CD4-positive, alpha-beta T cell (primary cell): Measurements from ENCODE around the gene EEF1AKMT3. TPM values are rescaled to one million over a fixed set of nuclear protein-coding genes. Genes with fewer than 3 reads are reported as not detected.

Experiments used
- ATAC-seq: fragments of 200-7000 bp; cut with Tn5 transposase; one replicate; pipeline ENCODE4 v1.10.0; 2022; ENCODE audit warnings: mild to moderate bottlenecking; ENCODE audit not compliant: poor library complexity
- CTCF ChIA-PET: fragments of 350-600 bp; sonication (Branson Sonifier 250); formaldehyde crosslinking; loops from one replicate; lab custom pipeline; 2021; ENCODE audit warnings: antibody characterized with exemption, inconsistent platforms; lab: Charles Lee
- POLR2A ChIA-PET: fragments of 350-600 bp; sonication (Branson Sonifier 250); formaldehyde crosslinking; loops from one replicate; lab custom pipeline; 2021; ENCODE audit warnings: antibody characterized with exemption, inconsistent platforms; lab: Charles Lee
- DNase-seq, 14 experiments: peaks; one replicate each; pipeline ENCODE4 v3.0.0-alpha.2; 2013 to 2020; ENCODE audit warnings: mixed read lengths in 2 of 14
- H3K27ac ChIP-seq, 2 donors: one replicate each; pipeline versions ENCODE4 v1.5.1 to v1.7.0; 2013; ENCODE audit warnings: low read length in 2 of 2, low read depth in 1 of 2, mild to moderate bottlenecking in 1 of 2
- H3K27me3 ChIP-seq, 2 experiments: 1 replicate in 1 of 2; 2 replicates in 1 of 2; pipeline versions ENCODE4 v1.6.1 to v1.7.0; 2013; ENCODE audit warnings: low read length in 2 of 2, control low read depth in 1 of 2, mild to moderate bottlenecking in 1 of 2, moderate library complexity in 1 of 2; ENCODE audit not compliant: insufficient read depth in 2 of 2, control insufficient read depth in 1 of 2
- H3K36me3 ChIP-seq: one replicate; pipeline ENCODE4 v1.6.1; 2013; ENCODE audit warnings: low read length, control low read depth; ENCODE audit not compliant: insufficient read depth
- H3K4me1 ChIP-seq: one replicate; pipeline ENCODE4 v1.6.1; 2013; ENCODE audit warnings: low read length, control low read depth; ENCODE audit not compliant: insufficient read depth
- H3K4me3 ChIP-seq: one replicate; pipeline ENCODE4 v1.5.1; 2013; ENCODE audit warnings: mild to moderate bottlenecking, low read length, moderate library complexity
- H3K9me3 ChIP-seq, 2 experiments: 1 replicate in 1 of 2; 2 replicates in 1 of 2; pipeline versions ENCODE4 v1.6.1 to v1.7.0; 2013; ENCODE audit warnings: low read length in 2 of 2, mild to moderate bottlenecking in 2 of 2, control low read depth in 1 of 2, moderate library complexity in 1 of 2; ENCODE audit not compliant: control insufficient read depth in 1 of 2, insufficient read depth in 1 of 2
- H3K27ac Mint-ChIP-seq: one replicate; pipeline ENCODE4 v1.8.0; 2020; ENCODE audit warnings: mixed read lengths
- H3K27me3 Mint-ChIP-seq: one replicate; pipeline ENCODE4 v1.8.0; 2021; ENCODE audit warnings: mixed read lengths
- H3K36me3 Mint-ChIP-seq: one replicate; pipeline ENCODE4 v1.8.0; 2021; ENCODE audit warnings: low read depth, mixed read lengths
- H3K4me1 Mint-ChIP-seq: one replicate; pipeline ENCODE4 v1.8.0; 2021; ENCODE audit warnings: low read depth, mixed read lengths
- H3K4me3 Mint-ChIP-seq: one replicate; pipeline ENCODE4 v1.8.0; 2020; ENCODE audit warnings: mild to moderate bottlenecking, mixed read lengths
- H3K9me3 Mint-ChIP-seq: one replicate; pipeline ENCODE4 v1.8.0; 2020; ENCODE audit warnings: mixed read lengths
- intact Hi-C, 2 experiments: fragments of 100-400 bp; cut with DNase I in 1 of 2; cut with micrococcal nuclease in 1 of 2; formaldehyde crosslinking; loops; one replicate each; pipeline versions ENCODE4 v1.15.1 to v1.9.0; 2023 to 2025; cut with DNase I, micrococcal nuclease
- total RNA-seq, 174 experiments: library from RNA in 2 of 174; stranded (reverse) in 2 of 174; gene quantifications; one replicate each; pipeline ENCODE4 v1.2.3 and lab custom pipeline; 2021 to 2026
- TF ChIP-seq, protein P1 (sequence below): fragments of 200-600 bp; IDR thresholded peaks from one replicate; pipeline ENCODE4 v1.8.0; 2022; ENCODE audit warnings: antibody characterized with exemption, mild to moderate bottlenecking

Gene EEF1AKMT3
- total RNA-seq, 2 experiments from 2014 or later = 1.1 to 1.4 TPM

- no peaks in the 10 kb centered on the region for H3K9me3 Mint-ChIP-seq
- no peak overlapping the region for H3K27ac Mint-ChIP-seq
- ATAC-seq = no peak
- Histone ChIP-seq H3K36me3 (no peaks in the 10 kb centered on the region), H3K4me3 (no peak overlapping the region), H3K9me3 (no peaks in the 10 kb centered on the region), H3K27ac (no peak overlapping the region), H3K27me3 (no peaks in the 10 kb centered on the region), H3K4me1 (peaks cover 53% of the 10 kb centered on the region)
- peaks cover 37% of the 10 kb centered on the region for H3K4me1 Mint-ChIP-seq
- TF ChIP-seq, protein P1, sequence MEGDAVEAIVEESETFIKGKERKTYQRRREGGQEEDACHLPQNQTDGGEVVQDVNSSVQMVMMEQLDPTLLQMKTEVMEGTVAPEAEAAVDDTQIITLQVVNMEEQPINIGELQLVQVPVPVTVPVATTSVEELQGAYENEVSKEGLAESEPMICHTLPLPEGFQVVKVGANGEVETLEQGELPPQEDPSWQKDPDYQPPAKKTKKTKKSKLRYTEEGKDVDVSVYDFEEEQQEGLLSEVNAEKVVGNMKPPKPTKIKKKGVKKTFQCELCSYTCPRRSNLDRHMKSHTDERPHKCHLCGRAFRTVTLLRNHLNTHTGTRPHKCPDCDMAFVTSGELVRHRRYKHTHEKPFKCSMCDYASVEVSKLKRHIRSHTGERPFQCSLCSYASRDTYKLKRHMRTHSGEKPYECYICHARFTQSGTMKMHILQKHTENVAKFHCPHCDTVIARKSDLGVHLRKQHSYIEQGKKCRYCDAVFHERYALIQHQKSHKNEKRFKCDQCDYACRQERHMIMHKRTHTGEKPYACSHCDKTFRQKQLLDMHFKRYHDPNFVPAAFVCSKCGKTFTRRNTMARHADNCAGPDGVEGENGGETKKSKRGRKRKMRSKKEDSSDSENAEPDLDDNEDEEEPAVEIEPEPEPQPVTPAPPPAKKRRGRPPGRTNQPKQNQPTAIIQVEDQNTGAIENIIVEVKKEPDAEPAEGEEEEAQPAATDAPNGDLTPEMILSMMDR = no peak
- intact Hi-C loops = no loop called here
- H3K4me3 Mint-ChIP-seq = peak overlapping the region; percentile 9
- no peak for DNase-seq
- ChIA-PET CTCF (no interaction called here), POLR2A (no interaction called here)
- no peaks in the 10 kb centered on the region for H3K27me3 Mint-ChIP-seq
- peaks cover 1% of the 10 kb centered on the region for H3K36me3 Mint-ChIP-seq
Observed at GRCh38 chr12:57777367-57777766, 5.0 kb downstream of the EEF1AKMT3 start.

GRCh38 chr12:57777911-57778310 is 5.5 kb downstream of the EEF1AKMT3 start:
- H3K4me1 ChIP-seq = peaks cover 53% of the 10 kb centered on the region
- TF ChIP-seq, protein P1 = no peak
- Mint-ChIP-seq H3K27me3 (no peaks in the 10 kb centered on the region), H3K27ac (no peak overlapping the region), H3K9me3 (no peaks in the 10 kb centered on the region), H3K36me3 (peaks cover 7% of the 10 kb centered on the region), H3K4me1 (peaks cover 39% of the 10 kb centered on the region), H3K4me3 (no peak overlapping the region)
- CTCF ChIA-PET = interaction anchor here (1.4 kb wide), 1 partner anchor 21 kb away, joined by 4 read pairs; no protein-coding TSS in a partner anchor
- DNase-seq (no peak), ATAC-seq (no peak)
- POLR2A ChIA-PET = no interaction called here
- intact Hi-C loops = no loop called here
- no peaks in the 10 kb centered on the region for H3K27me3 ChIP-seq
- H3K27ac ChIP-seq = no peak overlapping the region
- no peak overlapping the region for H3K4me3 ChIP-seq
- H3K36me3 ChIP-seq = no peaks in the 10 kb centered on the region
- no peaks in the 10 kb centered on the region for H3K9me3 ChIP-seq

DNA sequence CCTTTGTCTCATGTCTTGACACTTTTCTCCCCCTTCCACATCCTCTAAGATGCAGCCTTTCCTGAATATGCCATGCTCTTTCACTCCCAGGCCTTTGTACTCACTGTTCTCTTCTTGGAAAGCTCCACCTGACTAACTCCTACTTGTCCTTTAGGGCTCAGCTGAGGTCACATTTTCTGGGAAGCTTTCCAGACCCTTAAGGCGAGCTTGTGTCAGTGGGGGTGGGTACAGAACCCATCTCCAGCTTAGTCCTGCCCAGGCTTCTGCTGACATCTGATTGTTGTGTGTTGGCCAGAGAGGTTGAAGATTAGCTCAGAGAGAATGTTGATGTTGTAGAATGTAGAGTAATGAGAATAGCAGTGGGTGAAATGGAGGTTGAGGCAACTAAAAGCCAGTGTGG is 7.3 kb downstream of the EEF1AKMT3 start:
- peaks cover 47% of the 10 kb centered on the region for H3K4me1 Mint-ChIP-seq
- CTCF ChIA-PET = interaction anchor here (2.1 kb wide), 1 partner anchor 24 kb away, joined by 6 read pairs; no protein-coding TSS in a partner anchor

More for the DNA sequence above, 7.3 kb downstream of the EEF1AKMT3 start:
- Histone ChIP-seq H3K9me3 (no peaks in the 10 kb centered on the region), H3K27me3 (no peaks in the 10 kb centered on the region), H3K36me3 (no peaks in the 10 kb centered on the region), H3K27ac (peak overlapping the region in 1 of 2 donors; percentile 82), H3K4me1 (peaks cover 58% of the 10 kb centered on the region), H3K4me3 (no peak overlapping the region)
- Mint-ChIP-seq H3K9me3 (no peaks in the 10 kb centered on the region), H3K36me3 (peaks cover 16% of the 10 kb centered on the region), H3K27me3 (no peaks in the 10 kb centered on the region), H3K4me3 (no peak overlapping the region), H3K27ac (peak overlapping the region; percentile 100)
- TF ChIP-seq, protein P1 = no peak
- no peak for ATAC-seq
- intact Hi-C loops = loop anchor here in 1 of 2 experiments (1.0 to 5.0 kb wide), 2 partner anchors 22 to 128 kb away; no protein-coding TSS in a partner anchor
- no peak for DNase-seq
- POLR2A ChIA-PET = interaction anchor here (1.1 to 2.0 kb wide), 2 partner anchors 15 to 23 kb away, joined by 3 to 10 read pairs; no protein-coding TSS in a partner anchor
